ACC112 (cell line): Measurements from ENCODE around the gene RCN1.

Experiments used
- H2AFZ ChIP-seq: fragments of 200-600 bp; sonication (generic); one replicate; pipeline ENCODE4 v1.6.0; 2017; ENCODE audit warnings: antibody characterized with exemption, low read length; ENCODE audit not compliant: unreplicated experiment
- H3K27ac ChIP-seq: fragments of 200-600 bp; sonication (generic); 2 replicates; pipeline ENCODE4 v1.5.1; 2014; ENCODE audit warnings: low read depth, mild to moderate bottlenecking, antibody characterized with exemption, low read length, moderate library complexity
- H3K27me3 ChIP-seq: fragments of 200-600 bp; sonication (generic); 2 replicates; pipeline ENCODE4 v1.6.1; 2014; ENCODE audit warnings: mild to moderate bottlenecking, antibody characterized with exemption, low read length, moderate library complexity, mixed read lengths; ENCODE audit not compliant: insufficient read depth
- H3K36me3 ChIP-seq: fragments of 200-600 bp; sonication (generic); 2 replicates; pipeline ENCODE4 v1.6.1; 2016; ENCODE audit warnings: mild to moderate bottlenecking, antibody characterized with exemption, low read length, moderate library complexity, mixed read lengths; ENCODE audit not compliant: insufficient read depth
- H3K4me1 ChIP-seq: fragments of 200-600 bp; sonication (generic); one replicate; pipeline ENCODE4 v1.6.1; 2016; ENCODE audit warnings: low read length, mixed read lengths; ENCODE audit not compliant: insufficient read depth, unreplicated experiment, control insufficient read depth
- H3K4me3 ChIP-seq: fragments of 200-600 bp; sonication (generic); 2 replicates; pipeline ENCODE4 v1.5.1; 2014; ENCODE audit warnings: mild to moderate bottlenecking, low read depth, low read length
- H3K79me2 ChIP-seq: fragments of 200-600 bp; sonication (generic); one replicate; pipeline ENCODE4 v1.6.0; 2016; ENCODE audit warnings: low read length; ENCODE audit not compliant: control insufficient read depth, unreplicated experiment, insufficient read depth

Gene RCN1

DNA sequence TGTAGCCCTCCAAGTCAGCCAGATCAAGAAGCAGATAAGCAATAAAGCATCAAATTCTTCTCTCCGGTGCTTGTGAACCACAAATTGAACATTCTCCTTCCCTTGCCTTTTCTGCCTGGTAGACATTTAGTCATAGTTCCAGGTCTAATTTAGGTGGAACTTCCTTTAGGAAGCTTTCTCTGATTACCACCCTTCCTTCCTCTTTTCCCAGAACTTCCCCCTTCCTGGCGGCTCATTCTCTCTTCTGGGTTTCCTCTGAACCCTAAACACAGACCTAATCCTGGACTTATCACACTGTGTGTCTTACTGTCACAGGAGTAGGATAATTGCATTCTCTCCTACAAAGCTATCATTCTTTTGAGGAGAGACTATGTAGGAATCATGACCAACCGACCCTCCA is 61.9 kb downstream of the RCN1 start:
- no peak overlapping the region for H3K27ac ChIP-seq
- no peak overlapping the region for H2AFZ ChIP-seq
- H3K27me3 ChIP-seq = peaks cover 10% of the 10 kb centered on the region; the same call in 1 of the 2 replicates
- H3K4me1 ChIP-seq = peaks cover 7% of the 10 kb centered on the region
- no peaks in the 10 kb centered on the region for H3K36me3 ChIP-seq
- no peaks in the 10 kb centered on the region for H3K79me2 ChIP-seq
- no peak overlapping the region for H3K4me3 ChIP-seq

DNA sequence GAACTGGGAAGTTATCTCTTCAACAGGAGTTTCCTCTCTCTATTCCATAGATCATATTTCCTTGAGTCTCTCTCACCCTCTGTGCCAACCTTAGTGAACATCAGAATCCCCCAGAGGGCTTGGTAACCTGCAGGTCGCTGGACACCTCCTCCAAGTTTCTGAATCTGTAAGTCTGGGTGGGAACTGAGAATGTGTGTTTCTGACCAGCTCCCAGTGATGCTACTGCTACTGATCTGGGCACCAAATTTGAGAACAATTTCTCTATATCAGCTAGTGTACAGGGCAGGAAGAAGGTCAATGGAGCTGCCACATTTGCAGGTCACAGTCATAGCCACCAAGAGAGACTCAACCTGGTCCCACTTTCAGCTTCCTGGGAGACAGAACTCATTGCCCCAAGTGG is 62.9 kb downstream of the RCN1 start:
- H3K4me3 ChIP-seq = no peak overlapping the region
- no peak overlapping the region for H3K27ac ChIP-seq
- H3K36me3 ChIP-seq = no peaks in the 10 kb centered on the region
- peaks cover 16% of the 10 kb centered on the region; the same call in 1 of the 2 replicates for H3K27me3 ChIP-seq
- no peak overlapping the region for H2AFZ ChIP-seq
- peaks cover 3% of the 10 kb centered on the region for H3K4me1 ChIP-seq
- H3K79me2 ChIP-seq = no peaks in the 10 kb centered on the region

DNA sequence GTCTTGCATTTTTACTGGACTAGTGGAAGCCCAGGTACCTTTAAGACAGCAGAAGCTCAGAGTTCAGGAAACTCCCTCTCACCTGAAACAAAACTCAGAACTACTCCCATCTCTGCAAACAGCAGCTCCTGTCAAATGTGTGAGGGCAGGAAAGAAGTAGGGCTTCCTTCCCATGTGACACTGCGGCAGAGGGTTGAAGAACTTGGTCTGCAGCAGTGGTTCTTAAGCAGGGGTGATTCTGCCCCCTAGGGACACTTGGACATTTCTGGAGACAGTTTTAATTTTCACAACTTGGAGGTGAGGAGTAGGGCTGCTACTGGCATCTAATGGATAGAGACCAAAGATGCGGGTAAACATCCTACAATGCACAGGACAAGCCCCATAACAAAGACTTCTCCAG is 63.4 kb downstream of the RCN1 start:
- no peak overlapping the region for H3K27ac ChIP-seq
- H3K79me2 ChIP-seq = no peaks in the 10 kb centered on the region
- no peak overlapping the region for H3K4me3 ChIP-seq
- H3K4me1 ChIP-seq = no peaks in the 10 kb centered on the region
- no peak overlapping the region for H2AFZ ChIP-seq
- H3K27me3 ChIP-seq = peaks cover 20% of the 10 kb centered on the region; the same call in 1 of the 2 replicates
- no peaks in the 10 kb centered on the region for H3K36me3 ChIP-seq
